Liver (tissue), 3 donors: Measurements from ENCODE around the gene PPP1R9A.

Source experiments
- EGR1 ChIP-seq, 2 donors: IDR thresholded peaks; 2 replicates each; pipeline ENCODE4 v1.6.1; 2016 to 2018; ENCODE audit warnings: antibody characterized with exemption in 2 of 2, low read depth in 2 of 2
- FOXA1 ChIP-seq: IDR thresholded peaks from 2 replicates; pipeline ENCODE4 v1.6.1; 2016; ENCODE audit warnings: antibody characterized with exemption
- GABPA ChIP-seq, 2 donors: IDR thresholded peaks in 1 of 2; conservative IDR thresholded peaks in 1 of 2; 2 replicates each; pipeline ENCODE4 v1.6.1; 2016; ENCODE audit warnings: antibody characterized with exemption in 2 of 2, mild to moderate bottlenecking in 1 of 2, moderate library complexity in 1 of 2
- JUND ChIP-seq, 2 donors: IDR thresholded peaks; 2 replicates each; pipeline ENCODE4 v1.6.1; 2016; ENCODE audit warnings: antibody characterized with exemption in 2 of 2
- NR2F2 ChIP-seq: IDR thresholded peaks from 2 replicates; pipeline ENCODE4 v1.6.1; 2016; ENCODE audit warnings: antibody characterized with exemption
- RAD21 ChIP-seq, 2 donors: IDR thresholded peaks; 2 replicates each; pipeline ENCODE4 v1.6.1; 2016; ENCODE audit warnings: antibody characterized with exemption in 2 of 2, mild to moderate bottlenecking in 2 of 2
- SP1 ChIP-seq: IDR thresholded peaks from 2 replicates; pipeline ENCODE4 v1.6.1; 2018; ENCODE audit warnings: antibody characterized with exemption, mild to moderate bottlenecking
- TAF1 ChIP-seq: conservative IDR thresholded peaks from 2 replicates; pipeline ENCODE4 v1.6.1; 2016; ENCODE audit warnings: antibody characterized with exemption, mild to moderate bottlenecking
- YY1 ChIP-seq: IDR thresholded peaks from 2 replicates; pipeline ENCODE4 v1.6.1; 2016; ENCODE audit warnings: antibody characterized with exemption, mild to moderate bottlenecking
- TF ChIP-seq, protein P1 (sequence below): fragments of 150-350 bp; IDR thresholded peaks from 2 replicates; pipeline ENCODE4 v1.5.1; 2017; ENCODE audit warnings: improper control_type of control experiment, low read depth, low read length; ENCODE audit not compliant: missing input control
- TF ChIP-seq, protein P2 (sequence below): IDR thresholded peaks from 2 replicates; pipeline ENCODE4 v1.6.1; 2016; ENCODE audit warnings: antibody characterized with exemption
- TF ChIP-seq, protein P3 (sequence below): IDR thresholded peaks from 2 replicates; pipeline ENCODE4 v1.6.1; 2016; ENCODE audit warnings: antibody characterized with exemption, mild to moderate bottlenecking
- TF ChIP-seq, protein P4 (sequence below): IDR thresholded peaks from 2 replicates; pipeline ENCODE4 v1.6.1; 2016; ENCODE audit warnings: antibody characterized with exemption
- donor health status: healthy.
- donor health status: healthy.

DNA sequence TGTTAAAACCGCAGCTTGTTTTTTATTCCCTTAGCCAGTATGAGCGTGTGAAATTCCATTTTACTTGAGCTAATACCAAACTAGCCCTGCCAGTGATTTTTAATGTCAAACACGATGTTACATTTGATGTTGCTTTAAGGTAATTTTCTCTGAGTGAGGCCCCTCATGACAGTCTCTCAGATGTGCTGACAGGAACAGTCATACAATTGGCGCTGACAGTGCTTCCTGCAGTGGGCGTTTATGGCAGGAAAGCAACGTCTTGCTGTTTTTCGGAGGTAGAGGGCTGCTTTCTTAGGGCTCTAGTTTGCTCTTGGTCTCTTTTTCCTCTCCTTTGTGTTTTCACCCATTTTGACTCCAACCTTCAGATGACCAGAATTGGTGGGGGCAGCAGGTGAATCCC lies 397.6 kb downstream of the PPP1R9A start:
- TF ChIP-seq, protein P1, sequence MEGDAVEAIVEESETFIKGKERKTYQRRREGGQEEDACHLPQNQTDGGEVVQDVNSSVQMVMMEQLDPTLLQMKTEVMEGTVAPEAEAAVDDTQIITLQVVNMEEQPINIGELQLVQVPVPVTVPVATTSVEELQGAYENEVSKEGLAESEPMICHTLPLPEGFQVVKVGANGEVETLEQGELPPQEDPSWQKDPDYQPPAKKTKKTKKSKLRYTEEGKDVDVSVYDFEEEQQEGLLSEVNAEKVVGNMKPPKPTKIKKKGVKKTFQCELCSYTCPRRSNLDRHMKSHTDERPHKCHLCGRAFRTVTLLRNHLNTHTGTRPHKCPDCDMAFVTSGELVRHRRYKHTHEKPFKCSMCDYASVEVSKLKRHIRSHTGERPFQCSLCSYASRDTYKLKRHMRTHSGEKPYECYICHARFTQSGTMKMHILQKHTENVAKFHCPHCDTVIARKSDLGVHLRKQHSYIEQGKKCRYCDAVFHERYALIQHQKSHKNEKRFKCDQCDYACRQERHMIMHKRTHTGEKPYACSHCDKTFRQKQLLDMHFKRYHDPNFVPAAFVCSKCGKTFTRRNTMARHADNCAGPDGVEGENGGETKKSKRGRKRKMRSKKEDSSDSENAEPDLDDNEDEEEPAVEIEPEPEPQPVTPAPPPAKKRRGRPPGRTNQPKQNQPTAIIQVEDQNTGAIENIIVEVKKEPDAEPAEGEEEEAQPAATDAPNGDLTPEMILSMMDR: no peak
- TF ChIP-seq GABPA (IDR thresholded peaks at IDR 0.05 in 1 of 2, conservative IDR thresholded peaks at IDR 0.05 in 1 of 2) (no peak), EGR1 (IDR thresholded peaks at IDR 0.05; ENCODE audit: low read depth in 2 of 2) (no peak), SP1 (no peak), YY1 (no peak), NR2F2 (no peak), TAF1 (no peak), RAD21 (IDR thresholded peaks at IDR 0.05) (no peak), FOXA1 (no peak), JUND (IDR thresholded peaks at IDR 0.05) (no peak)
- TF ChIP-seq, protein P2, sequence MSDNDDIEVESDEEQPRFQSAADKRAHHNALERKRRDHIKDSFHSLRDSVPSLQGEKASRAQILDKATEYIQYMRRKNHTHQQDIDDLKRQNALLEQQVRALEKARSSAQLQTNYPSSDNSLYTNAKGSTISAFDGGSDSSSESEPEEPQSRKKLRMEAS: no peak
- TF ChIP-seq, protein P3, sequence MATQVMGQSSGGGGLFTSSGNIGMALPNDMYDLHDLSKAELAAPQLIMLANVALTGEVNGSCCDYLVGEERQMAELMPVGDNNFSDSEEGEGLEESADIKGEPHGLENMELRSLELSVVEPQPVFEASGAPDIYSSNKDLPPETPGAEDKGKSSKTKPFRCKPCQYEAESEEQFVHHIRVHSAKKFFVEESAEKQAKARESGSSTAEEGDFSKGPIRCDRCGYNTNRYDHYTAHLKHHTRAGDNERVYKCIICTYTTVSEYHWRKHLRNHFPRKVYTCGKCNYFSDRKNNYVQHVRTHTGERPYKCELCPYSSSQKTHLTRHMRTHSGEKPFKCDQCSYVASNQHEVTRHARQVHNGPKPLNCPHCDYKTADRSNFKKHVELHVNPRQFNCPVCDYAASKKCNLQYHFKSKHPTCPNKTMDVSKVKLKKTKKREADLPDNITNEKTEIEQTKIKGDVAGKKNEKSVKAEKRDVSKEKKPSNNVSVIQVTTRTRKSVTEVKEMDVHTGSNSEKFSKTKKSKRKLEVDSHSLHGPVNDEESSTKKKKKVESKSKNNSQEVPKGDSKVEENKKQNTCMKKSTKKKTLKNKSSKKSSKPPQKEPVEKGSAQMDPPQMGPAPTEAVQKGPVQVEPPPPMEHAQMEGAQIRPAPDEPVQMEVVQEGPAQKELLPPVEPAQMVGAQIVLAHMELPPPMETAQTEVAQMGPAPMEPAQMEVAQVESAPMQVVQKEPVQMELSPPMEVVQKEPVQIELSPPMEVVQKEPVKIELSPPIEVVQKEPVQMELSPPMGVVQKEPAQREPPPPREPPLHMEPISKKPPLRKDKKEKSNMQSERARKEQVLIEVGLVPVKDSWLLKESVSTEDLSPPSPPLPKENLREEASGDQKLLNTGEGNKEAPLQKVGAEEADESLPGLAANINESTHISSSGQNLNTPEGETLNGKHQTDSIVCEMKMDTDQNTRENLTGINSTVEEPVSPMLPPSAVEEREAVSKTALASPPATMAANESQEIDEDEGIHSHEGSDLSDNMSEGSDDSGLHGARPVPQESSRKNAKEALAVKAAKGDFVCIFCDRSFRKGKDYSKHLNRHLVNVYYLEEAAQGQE: no peak
- TF ChIP-seq, protein P4, sequence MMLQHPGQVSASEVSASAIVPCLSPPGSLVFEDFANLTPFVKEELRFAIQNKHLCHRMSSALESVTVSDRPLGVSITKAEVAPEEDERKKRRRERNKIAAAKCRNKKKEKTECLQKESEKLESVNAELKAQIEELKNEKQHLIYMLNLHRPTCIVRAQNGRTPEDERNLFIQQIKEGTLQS: no peak
